ENCODE measurements around the gene UACA. TPM values are rescaled to one million over a fixed set of nuclear protein-coding genes. Genes with fewer than 3 reads are reported as not detected.

Gene UACA
- total RNA-seq, 1 donor from 2014 or later: 18.2 TPM

DNA sequence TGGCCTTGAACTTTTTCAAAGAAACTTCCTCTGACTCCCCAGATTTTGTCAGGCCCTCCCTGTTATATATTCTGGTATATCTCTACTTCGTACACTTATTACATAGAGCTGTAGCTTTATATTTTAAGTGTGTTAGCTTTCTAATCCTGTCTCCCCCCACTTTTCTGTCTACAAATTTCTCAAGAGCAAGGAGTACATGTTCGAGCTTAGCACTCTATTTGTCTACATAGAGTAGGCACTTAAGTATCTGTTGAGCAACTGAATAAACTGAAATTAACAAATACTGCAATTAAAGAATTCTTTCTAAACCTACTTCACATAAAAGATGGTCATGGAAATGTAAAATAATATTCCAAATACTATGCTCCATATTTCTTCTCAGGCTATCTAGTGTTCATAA is 39.4 kb downstream of the UACA start:
- TF ChIP-seq, protein P1, sequence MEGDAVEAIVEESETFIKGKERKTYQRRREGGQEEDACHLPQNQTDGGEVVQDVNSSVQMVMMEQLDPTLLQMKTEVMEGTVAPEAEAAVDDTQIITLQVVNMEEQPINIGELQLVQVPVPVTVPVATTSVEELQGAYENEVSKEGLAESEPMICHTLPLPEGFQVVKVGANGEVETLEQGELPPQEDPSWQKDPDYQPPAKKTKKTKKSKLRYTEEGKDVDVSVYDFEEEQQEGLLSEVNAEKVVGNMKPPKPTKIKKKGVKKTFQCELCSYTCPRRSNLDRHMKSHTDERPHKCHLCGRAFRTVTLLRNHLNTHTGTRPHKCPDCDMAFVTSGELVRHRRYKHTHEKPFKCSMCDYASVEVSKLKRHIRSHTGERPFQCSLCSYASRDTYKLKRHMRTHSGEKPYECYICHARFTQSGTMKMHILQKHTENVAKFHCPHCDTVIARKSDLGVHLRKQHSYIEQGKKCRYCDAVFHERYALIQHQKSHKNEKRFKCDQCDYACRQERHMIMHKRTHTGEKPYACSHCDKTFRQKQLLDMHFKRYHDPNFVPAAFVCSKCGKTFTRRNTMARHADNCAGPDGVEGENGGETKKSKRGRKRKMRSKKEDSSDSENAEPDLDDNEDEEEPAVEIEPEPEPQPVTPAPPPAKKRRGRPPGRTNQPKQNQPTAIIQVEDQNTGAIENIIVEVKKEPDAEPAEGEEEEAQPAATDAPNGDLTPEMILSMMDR (IDR thresholded peaks at IDR 0.05; ENCODE audit: insufficient read depth, low read length, severe bottlenecking): no peak
- DNase-seq (ENCODE audit: low read depth) (no peak), FAIRE-seq (no peak)
- H3K4me3 ChIP-seq (ENCODE audit: low read depth, low read length): no peak overlapping the region
- no peaks in the 10 kb centered on the region for H3K36me3 ChIP-seq (ENCODE audit: control insufficient read depth, insufficient read depth, low read length)
- no peaks in the 10 kb centered on the region for H3K27me3 ChIP-seq (ENCODE audit: control insufficient read depth, insufficient read depth, low read length)

DNA sequence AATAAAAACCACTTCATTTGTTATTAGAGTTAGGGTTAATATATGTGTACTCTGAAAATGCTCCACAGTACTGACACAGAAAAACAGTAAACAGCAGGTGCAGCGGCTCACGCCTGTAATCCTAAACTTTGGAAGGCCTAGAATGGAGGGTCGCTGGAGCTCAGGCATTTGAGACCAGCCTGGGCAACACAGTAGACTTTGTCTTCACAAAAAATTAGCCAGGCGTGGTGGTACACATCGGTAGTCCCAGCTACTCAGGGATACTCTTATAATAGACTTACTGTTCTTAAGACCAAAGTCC is 40.3 kb downstream of the UACA start:
- no peaks in the 10 kb centered on the region for H3K27me3 ChIP-seq (ENCODE audit: control insufficient read depth, insufficient read depth, low read length)
- FAIRE-seq (no peak), DNase-seq (ENCODE audit: low read depth) (no peak)
- H3K4me3 ChIP-seq (ENCODE audit: low read depth, low read length): no peak overlapping the region
- H3K36me3 ChIP-seq (ENCODE audit: control insufficient read depth, insufficient read depth, low read length): no peaks in the 10 kb centered on the region
- TF ChIP-seq, protein P1 (IDR thresholded peaks at IDR 0.05; ENCODE audit: insufficient read depth, low read length, severe bottlenecking): no peak

DNA sequence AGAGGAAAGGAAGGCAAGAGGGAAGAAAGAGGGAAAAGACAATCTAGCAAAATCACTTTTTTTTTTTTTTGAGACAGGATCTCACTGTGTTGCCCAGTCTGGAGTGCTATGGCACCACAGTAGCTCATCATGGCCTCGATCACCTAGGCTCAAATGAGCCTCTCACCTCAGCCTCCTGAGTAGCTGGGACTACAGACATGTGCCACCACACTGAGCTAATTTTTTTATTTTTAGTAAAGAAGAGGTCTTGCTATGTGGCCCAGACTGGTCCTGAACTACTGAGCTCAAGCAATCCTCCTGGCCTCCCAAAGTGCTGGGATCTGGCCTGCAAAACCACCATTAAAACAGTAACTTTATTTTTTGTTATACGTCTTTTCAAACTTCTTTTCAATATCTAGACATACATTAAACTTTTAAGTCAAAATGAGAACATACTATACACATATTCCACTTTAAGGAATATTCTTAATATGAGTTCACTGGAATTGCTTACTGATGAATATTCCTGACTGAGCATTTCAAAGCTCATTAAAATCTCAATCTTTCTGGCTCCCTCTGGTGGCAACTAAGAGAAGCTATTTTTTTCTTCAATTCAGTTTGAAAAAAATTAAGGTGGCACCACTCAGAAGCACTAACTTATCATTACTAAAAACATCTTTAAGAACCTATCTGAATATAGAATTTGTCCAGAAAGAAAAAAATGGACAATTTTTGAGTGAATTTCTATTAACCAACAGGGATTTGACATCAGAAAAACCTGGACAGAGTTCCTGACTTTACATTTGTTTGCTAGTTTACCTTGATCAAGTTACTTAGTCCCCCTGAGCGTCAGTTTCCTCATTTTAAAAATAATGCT is 40.9 kb downstream of the UACA start:
- no peak for FAIRE-seq

DNA sequence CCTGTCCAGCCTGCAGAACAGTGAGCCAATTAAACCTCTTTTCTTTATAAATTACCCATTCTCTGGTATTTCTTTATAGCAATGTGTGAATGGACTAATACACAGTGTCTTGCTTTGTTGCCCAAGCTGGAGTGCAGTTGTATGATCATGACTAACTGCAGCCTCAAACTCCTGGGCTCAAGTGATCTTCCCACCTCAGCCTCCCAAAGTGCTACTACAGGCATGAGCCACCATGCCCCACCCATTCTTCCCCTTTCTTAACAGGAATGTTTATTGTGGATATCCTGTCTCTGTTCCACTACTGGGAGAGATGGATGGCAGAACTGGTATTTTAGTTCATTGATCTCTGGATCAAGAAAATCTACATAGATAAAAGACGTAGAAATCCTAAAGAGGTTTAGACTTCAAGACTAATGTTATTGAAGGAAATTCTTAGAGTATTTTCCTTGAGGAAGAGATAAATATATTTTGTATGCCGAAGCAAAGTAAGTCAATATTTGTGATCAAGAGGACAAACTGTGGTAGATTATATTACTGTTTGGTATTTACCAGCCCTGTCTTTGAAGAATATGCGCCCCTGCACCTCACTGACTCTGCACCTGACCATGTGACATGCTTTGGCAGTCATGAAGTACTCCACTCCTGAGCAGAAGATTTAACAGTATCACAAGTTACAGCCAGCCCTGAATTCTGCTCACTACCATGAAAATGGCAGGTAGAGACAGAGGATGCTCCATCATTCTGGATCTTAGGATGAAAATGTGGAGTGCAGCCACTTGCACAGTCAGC is 42.9 kb downstream of the UACA start:
- no peak for FAIRE-seq

More for the DNA sequence above, 40.9 kb downstream of the UACA start:
- TF ChIP-seq, protein P1 (IDR thresholded peaks at IDR 0.05; ENCODE audit: insufficient read depth, low read length, severe bottlenecking): peak; percentile 37
- Histone ChIP-seq H3K4me3 (ENCODE audit: low read depth, low read length) (no peak overlapping the region), H3K36me3 (ENCODE audit: control insufficient read depth, insufficient read depth, low read length) (no peaks in the 10 kb centered on the region), H3K27me3 (ENCODE audit: control insufficient read depth, insufficient read depth, low read length) (no peaks in the 10 kb centered on the region)
- peak; percentile 58 for DNase-seq (ENCODE audit: low read depth)

DNA sequence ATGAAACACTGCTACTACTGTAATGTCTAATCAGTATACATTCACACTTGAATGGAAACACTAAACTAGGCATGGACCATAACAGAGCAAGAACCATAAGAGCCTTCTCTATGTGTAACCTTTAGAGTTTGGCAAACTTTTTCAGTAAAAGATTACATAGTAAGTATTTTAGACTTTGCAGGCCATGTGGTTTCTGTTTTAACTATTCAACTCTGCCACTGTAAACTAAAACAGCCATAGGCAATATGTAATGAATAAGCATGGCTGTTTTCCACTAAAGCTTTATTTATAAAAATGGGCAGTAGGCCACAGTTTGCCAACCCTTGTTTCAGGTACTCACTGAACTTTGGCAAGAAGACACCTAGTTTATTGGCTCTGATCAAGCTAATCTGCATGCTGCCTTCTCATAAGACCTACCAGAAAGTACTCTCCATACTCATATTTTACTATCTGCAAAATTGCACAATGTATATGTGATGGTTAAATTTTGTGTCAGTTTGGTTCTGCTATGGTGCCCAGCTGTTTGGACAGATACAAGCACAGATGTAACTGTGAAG is 46.0 kb downstream of the UACA start:
- TF ChIP-seq, protein P1 (IDR thresholded peaks at IDR 0.05; ENCODE audit: insufficient read depth, low read length, severe bottlenecking): no peak
- DNase-seq (ENCODE audit: low read depth) (no peak), FAIRE-seq (no peak)
- no peaks in the 10 kb centered on the region for H3K36me3 ChIP-seq (ENCODE audit: control insufficient read depth, insufficient read depth, low read length)
- no peak overlapping the region for H3K4me3 ChIP-seq (ENCODE audit: low read depth, low read length)
- H3K27me3 ChIP-seq (ENCODE audit: control insufficient read depth, insufficient read depth, low read length): no peaks in the 10 kb centered on the region

More for the DNA sequence above, 42.9 kb downstream of the UACA start:
- Histone ChIP-seq H3K36me3 (ENCODE audit: control insufficient read depth, insufficient read depth, low read length) (no peaks in the 10 kb centered on the region), H3K27me3 (ENCODE audit: control insufficient read depth, insufficient read depth, low read length) (no peaks in the 10 kb centered on the region), H3K4me3 (ENCODE audit: low read depth, low read length) (no peak overlapping the region)
- TF ChIP-seq, protein P1 (IDR thresholded peaks at IDR 0.05; ENCODE audit: insufficient read depth, low read length, severe bottlenecking): no peak
- DNase-seq (ENCODE audit: low read depth): peak; percentile 33

All from bronchial epithelial cell (primary cell).